T-helper 2 cell treated with Interferon-gamma antibody and Interleukin-4, amounts not matched to agents 5 μg/mL and 100 μg/mL, for 36 hours (primary cell): ENCODE measurements around the gene VWA8.
"Not testable (repeated sequence)": the region's sequence is repeated elsewhere in the genome, so short reads cannot be mapped to it uniquely, and the experiment has no call there.

ENCODE experiments used
- DNase-seq: peaks from one replicate; pipeline ENCODE4 v3.0.0; 2021; ENCODE audit warnings: low spot score
- H3K27ac Mint-ChIP-seq: one replicate; pipeline ENCODE4 v1.8.0; 2021; ENCODE audit warnings: mild to moderate bottlenecking, mixed read lengths
- H3K27me3 Mint-ChIP-seq: one replicate; pipeline ENCODE4 v1.8.0; 2021; ENCODE audit warnings: low read depth, mixed read lengths
- H3K36me3 Mint-ChIP-seq: one replicate; pipeline ENCODE4 v1.8.0; 2021; ENCODE audit warnings: low read depth, mixed read lengths
- H3K4me1 Mint-ChIP-seq: one replicate; pipeline ENCODE4 v1.8.0; 2021; ENCODE audit warnings: low read depth, mixed read lengths
- H3K4me3 Mint-ChIP-seq: one replicate; pipeline ENCODE4 v1.8.0; 2022; ENCODE audit warnings: mild to moderate bottlenecking, moderate library complexity, mixed read lengths
- H3K9me3 Mint-ChIP-seq: one replicate; pipeline ENCODE4 v1.8.0; 2021; ENCODE audit warnings: mixed read lengths

The VWA8 gene

DNA sequence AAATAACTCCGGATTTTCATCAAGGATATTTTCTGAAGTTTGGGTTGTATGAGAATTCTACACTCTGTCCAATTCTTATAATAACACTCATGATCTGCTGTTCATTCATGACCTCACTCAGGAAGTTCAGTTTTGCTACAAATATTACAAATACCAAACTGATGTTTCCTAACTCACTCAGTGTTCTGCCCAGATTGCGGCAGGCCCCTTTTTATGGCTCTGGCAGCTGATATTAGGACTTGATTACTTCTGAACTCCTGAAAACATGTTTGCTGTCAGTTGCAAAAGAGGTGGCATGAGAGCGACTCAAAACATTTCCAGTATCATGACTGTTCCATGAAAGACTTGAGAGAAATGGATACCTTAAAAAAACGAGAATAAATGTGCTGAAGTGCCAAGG is 315.6 kb downstream of the VWA8 start:
- Mint-ChIP-seq H3K27me3 (no peaks in the 10 kb centered on the region), H3K36me3 (no peaks in the 10 kb centered on the region), H3K27ac (no peak overlapping the region), H3K4me3 (no peak overlapping the region), H3K4me1 (peaks cover 9% of the 10 kb centered on the region), H3K9me3 (no peaks in the 10 kb centered on the region)
- DNase-seq, result no peak

DNA sequence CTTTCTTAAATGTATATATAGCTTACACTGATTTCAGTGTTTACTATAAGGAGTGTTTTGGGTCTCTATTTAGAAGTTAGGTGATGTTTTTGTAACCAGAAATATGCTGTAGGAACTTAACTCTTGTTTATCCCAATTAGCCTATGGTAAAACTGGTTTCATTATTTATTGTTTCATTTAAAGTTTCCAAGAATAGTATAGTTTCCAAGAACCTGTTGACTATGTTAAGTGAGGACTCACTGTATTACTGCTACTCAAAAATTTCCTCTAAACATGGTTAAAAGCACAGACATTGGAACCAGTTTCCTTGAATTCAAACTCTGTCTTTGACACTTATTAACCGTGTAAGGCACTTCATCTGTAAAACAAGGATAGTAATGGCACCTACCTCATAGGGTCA is 316.2 kb downstream of the VWA8 start:
- DNase-seq, result no peak
- Mint-ChIP-seq H3K4me3 (no peak overlapping the region), H3K36me3 (no peaks in the 10 kb centered on the region), H3K9me3 (no peaks in the 10 kb centered on the region), H3K4me1 (peaks cover 9% of the 10 kb centered on the region), H3K27me3 (no peaks in the 10 kb centered on the region), H3K27ac (no peak overlapping the region)

DNA sequence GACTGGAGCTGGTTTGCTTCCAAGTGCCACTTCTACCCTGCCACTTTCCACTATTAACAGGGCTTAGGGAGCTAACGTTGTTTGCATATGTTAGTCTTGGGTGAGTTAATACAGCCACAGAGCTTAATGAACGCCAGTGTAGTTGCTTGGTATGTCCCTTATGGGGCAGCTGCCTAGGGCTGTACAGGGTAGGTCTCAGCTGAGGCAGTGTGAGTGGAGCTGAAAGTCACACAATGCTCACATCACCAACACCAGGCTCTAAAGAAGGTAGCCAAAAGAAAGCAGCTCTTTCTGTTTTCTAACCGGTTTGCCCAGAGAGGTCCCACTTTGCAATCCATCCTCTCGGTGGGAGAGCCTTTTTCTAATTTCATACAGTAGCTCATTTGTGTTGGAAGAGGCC is 317.4 kb downstream of the VWA8 start:
- Mint-ChIP-seq H3K4me1 (peaks cover 9% of the 10 kb centered on the region), H3K4me3 (no peak overlapping the region), H3K9me3 (no peaks in the 10 kb centered on the region), H3K27me3 (no peaks in the 10 kb centered on the region), H3K27ac (no peak overlapping the region), H3K36me3 (peaks cover 2% of the 10 kb centered on the region)
- DNase-seq, result no peak

DNA sequence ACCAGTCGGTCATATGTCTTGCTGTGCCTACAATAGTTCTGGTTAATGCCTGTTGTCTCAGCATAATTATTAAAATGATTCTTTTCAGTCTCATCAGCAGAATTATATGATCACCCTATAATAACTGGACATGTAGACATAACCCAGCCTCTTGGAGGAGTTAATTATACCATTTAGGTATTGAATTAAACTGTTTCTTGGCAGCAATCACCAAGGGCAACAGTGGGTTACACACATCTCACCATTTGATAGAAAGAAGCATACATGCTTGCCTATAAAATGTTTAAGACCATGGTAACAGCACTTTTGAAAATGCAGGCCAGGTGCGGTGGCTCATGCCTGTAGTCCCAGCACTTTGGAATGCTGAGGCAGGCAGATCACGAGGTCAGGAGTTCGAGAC is 318.9 kb downstream of the VWA8 start:
- H3K4me3 Mint-ChIP-seq, result no peak overlapping the region
- no peaks in the 10 kb centered on the region for H3K27me3 Mint-ChIP-seq
- H3K36me3 Mint-ChIP-seq, result peaks cover 2% of the 10 kb centered on the region
- no peak for DNase-seq
- no peak overlapping the region for H3K27ac Mint-ChIP-seq
- no peaks in the 10 kb centered on the region for H3K9me3 Mint-ChIP-seq
- H3K4me1 Mint-ChIP-seq, result peaks cover 9% of the 10 kb centered on the region

DNA sequence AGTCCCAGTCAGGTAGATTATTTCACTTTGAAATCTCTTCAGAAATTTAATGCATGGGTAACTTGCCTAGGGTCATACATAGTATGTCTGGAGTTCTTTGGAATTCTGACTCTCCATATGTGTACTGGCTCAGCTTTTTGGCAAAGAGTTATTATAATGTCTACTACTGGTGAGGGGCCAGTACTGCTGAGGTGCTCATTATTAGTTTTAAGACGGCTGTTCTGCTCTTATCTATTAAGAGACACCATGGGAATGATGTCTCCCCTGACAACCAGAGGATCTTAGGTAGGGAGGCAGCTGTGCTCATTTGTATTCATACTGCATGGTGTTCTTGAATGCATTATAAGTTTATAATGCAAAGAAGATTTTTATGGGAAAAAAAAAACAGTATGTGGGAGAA is 319.5 kb downstream of the VWA8 start:
- DNase-seq, result no peak
- no peaks in the 10 kb centered on the region for H3K27me3 Mint-ChIP-seq
- peaks cover 2% of the 10 kb centered on the region for H3K36me3 Mint-ChIP-seq
- H3K27ac Mint-ChIP-seq, result no peak overlapping the region
- no peak overlapping the region for H3K4me3 Mint-ChIP-seq
- H3K4me1 Mint-ChIP-seq, result peaks cover 9% of the 10 kb centered on the region
- no peaks in the 10 kb centered on the region for H3K9me3 Mint-ChIP-seq

DNA sequence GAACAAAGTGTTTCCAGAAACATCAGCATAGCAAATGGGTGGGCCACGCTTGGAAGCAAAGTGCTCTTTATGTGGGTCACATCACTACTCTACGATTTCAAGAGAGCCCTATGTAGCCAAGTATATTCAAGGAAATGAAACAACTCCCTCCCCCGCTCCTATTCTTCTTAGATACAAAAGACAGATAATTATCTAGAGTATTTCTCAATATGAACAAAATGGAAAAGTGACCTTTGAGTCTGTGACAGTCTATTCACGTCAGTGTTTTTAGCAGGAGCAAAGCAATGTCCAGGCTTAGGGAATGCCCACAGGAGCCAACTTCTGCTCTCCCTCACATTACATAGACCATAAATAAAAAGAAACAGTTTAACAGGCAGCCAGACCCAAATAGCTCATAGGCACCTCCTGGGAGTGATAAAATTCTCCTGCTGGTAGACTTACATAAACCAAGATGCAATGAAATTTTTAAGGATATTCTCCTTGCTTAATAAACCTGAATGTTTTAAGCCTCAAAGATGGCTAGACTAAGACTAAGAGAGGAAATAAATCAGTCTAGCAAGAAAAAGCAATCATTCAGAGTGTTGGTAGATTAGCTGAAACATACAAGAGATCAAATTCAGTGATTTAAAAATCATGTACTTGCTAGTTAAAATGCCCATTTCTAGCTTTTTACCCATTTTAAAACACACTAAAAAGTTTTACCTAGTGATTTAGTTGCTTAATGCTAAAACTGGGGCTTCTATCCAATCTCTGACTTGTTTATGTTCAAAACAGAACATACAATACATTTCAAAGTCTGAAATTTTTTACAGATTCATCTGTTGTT is 320.7 kb downstream of the VWA8 start:
- no peak for DNase-seq
- H3K36me3 Mint-ChIP-seq, result peaks cover 2% of the 10 kb centered on the region
- no peaks in the 10 kb centered on the region for H3K9me3 Mint-ChIP-seq
- H3K27ac Mint-ChIP-seq, result no peak overlapping the region
- H3K4me1 Mint-ChIP-seq, result peaks cover 5% of the 10 kb centered on the region
- no peaks in the 10 kb centered on the region for H3K27me3 Mint-ChIP-seq
- H3K4me3 Mint-ChIP-seq, result no peak overlapping the region

DNA sequence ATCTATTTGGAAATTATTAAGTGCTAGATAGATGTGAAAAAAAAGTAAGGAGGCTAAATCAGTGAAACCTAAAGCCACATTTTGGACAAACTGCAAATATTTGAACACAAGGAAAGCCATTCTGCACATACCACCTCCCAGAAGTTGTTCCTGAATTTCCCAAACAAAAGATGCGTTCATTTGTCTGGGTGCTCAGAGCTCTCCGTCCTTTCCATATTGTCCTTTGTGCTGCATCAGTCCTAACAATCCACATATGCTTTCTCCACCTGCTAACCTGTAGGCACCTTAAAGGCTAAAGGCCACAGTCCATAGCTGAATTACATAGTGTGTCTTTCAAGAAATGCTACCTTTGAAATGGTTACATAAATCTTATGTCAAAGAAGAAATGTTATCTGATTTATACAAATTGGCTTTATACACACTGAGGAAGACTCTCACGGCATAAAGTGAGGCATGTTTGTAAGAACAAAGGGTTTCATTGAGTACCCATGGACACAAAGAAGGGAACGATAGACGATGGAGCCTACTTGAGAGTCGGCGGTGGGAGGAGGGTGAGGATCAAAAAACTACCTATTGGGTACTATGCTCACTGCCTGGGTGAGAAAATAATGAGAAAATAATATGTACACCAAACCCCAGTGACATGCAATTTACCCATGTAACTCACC is 321.5 kb downstream of the VWA8 start:
- Mint-ChIP-seq H3K9me3 (no peaks in the 10 kb centered on the region), H3K27me3 (no peaks in the 10 kb centered on the region), H3K36me3 (peaks cover 2% of the 10 kb centered on the region), H3K4me1 (no peaks in the 10 kb centered on the region), H3K27ac (no peak overlapping the region), H3K4me3 (no peak overlapping the region)
- DNase-seq, result no peak

DNA sequence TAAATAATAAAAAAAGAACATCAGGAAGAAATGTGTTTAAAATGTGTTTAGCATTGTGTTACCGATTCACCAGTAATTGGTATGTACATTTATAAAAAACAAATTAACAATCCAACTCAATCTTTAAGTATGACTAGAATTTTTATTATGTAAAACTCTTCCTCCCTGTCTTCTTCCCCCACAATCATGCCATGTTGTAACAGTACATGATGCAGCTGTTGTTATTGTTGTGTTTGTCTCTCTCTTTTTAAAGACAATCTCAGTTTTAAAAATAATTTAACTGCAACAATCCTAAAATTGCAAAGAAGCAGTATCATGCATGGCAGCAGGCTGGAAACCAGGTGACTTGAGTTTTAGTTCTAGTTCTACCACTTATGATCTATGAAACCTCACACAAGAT is 323.3 kb downstream of the VWA8 start:
- no peak overlapping the region for H3K27ac Mint-ChIP-seq
- no peaks in the 10 kb centered on the region for H3K27me3 Mint-ChIP-seq
- H3K9me3 Mint-ChIP-seq, result no peaks in the 10 kb centered on the region
- H3K4me3 Mint-ChIP-seq, result no peak overlapping the region
- no peak for DNase-seq
- H3K4me1 Mint-ChIP-seq, result no peaks in the 10 kb centered on the region
- H3K36me3 Mint-ChIP-seq, result peaks cover 2% of the 10 kb centered on the region

DNA sequence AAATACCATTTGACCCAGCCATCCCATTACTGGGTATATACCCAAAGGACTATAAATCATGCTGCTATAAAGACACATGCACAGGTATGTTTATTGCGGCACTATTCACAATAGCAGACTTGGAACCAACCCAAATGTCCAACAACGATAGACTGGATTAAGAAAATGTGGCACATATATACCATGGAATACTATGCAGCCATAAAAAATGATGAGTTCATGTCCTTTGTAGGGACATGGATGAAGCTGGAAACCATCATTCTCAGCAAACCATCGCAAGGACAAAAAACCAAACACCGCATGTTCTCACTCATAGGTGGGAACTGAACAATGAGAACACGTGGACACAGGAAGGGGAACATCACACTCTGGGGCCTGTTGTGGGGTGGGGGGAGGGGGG is 323.9 kb downstream of the VWA8 start:
- H3K9me3 Mint-ChIP-seq, H3K4me1 Mint-ChIP-seq, H3K36me3 Mint-ChIP-seq, H3K27ac Mint-ChIP-seq, H3K4me3 Mint-ChIP-seq, DNase-seq, H3K27me3 Mint-ChIP-seq: not testable (repeated sequence)

DNA sequence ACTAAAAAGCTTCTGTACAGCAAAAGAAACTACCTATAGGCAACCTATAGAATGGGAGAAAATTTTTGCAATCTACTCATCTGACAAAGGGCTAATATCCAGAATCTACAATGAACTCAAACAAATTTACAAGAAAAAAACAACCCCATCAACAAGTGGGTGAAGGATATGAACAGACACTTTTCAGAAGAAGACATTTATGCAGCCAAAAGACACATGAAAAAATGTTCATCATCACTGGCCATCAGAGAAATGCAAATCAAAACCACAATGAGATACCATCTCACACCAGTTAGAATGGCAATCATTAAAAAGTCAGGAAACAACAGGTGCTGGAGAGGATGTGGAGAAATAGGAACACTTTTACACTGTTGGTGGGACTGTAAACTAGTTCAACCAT is 324.3 kb downstream of the VWA8 start:
- not testable (repeated sequence) for H3K9me3 Mint-ChIP-seq, H3K27ac Mint-ChIP-seq, DNase-seq, H3K27me3 Mint-ChIP-seq, H3K4me3 Mint-ChIP-seq, H3K4me1 Mint-ChIP-seq, H3K36me3 Mint-ChIP-seq

DNA sequence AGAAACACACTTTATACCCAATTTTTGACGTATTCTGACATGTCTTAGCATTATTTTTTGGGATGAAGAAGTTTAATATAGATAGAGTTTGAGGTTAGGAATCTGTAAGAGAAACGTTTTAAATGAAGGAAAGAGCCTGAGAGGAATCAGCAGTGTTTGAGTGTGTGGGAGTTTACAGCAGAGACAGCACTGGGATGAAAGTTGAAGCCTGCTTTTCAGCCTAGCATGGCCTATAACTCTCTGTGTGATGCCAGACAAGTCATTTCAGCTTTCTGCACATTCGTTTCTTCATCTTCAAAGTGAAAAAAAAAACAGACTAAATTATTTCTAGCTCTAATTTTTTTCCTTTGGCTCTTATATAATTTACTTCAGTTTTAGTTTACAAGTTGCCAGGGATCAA is 326.5 kb downstream of the VWA8 start:
- Mint-ChIP-seq H3K27me3 (no peaks in the 10 kb centered on the region), H3K4me3 (no peak overlapping the region)

DNA sequence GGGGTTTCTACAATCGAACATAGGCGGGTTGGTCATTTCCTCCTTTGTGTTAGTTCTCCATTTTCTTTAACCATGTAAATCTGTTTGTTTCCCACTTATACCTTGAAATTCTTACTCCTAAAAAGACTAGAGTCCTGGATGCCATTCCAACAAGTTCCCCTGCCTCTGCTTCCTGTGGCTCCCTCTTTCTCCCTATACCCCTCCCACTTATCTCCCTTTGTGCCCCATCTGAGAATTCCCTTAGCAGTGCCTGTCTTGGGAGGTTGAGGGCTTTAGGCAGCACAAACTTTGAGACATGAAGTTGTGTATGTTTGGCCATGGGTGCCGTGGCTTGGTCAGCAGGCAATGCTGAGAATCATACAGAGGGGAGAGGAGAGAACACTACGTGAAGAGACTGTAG is 327.1 kb downstream of the VWA8 start:
- H3K4me1 Mint-ChIP-seq, result no peaks in the 10 kb centered on the region
- H3K36me3 Mint-ChIP-seq, result peaks cover 2% of the 10 kb centered on the region
- DNase-seq, result no peak
- H3K27me3 Mint-ChIP-seq, result no peaks in the 10 kb centered on the region
- no peak overlapping the region for H3K4me3 Mint-ChIP-seq
- no peak overlapping the region for H3K27ac Mint-ChIP-seq
- H3K9me3 Mint-ChIP-seq, result no peaks in the 10 kb centered on the region

More for the DNA sequence above, 326.5 kb downstream of the VWA8 start:
- no peak for DNase-seq
- H3K27ac Mint-ChIP-seq, result no peak overlapping the region
- H3K36me3 Mint-ChIP-seq, result peaks cover 2% of the 10 kb centered on the region
- no peaks in the 10 kb centered on the region for H3K9me3 Mint-ChIP-seq
- H3K4me1 Mint-ChIP-seq, result no peaks in the 10 kb centered on the region

DNA sequence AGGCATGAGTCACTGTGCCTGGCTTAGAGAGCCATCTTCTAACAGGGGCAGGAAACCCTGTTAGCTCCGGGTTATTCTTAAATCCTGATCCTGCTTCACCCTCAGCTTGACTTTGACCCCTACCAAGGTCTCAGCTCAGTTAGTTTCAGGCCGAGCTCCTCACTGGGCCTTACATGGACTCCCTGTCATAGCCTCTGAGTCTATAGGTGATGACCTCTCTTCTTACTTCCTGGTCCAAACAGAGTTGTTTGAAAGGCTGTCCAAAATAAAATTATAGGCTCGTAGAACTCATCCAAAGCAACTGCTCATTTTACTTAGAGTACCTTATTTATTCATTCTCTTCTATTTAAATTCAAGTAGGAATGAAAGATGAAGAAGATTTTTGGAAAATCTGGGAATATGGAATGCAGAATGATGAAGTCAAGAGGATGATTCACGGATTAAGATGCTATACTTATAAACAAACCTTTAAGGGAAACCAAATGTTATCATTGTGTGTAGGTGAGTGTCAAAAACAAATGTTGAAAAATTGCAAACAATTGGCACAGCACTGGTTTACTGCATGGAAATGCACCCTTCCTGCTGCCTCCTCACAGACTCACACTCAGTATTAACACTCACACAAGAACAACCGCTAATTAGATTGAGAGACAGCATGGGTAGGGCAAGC is 329.5 kb downstream of the VWA8 start:
- H3K36me3 Mint-ChIP-seq, result no peaks in the 10 kb centered on the region
- no peak for DNase-seq
- H3K9me3 Mint-ChIP-seq, result no peaks in the 10 kb centered on the region
- no peak overlapping the region for H3K27ac Mint-ChIP-seq
- no peak overlapping the region for H3K4me3 Mint-ChIP-seq
- H3K27me3 Mint-ChIP-seq, result no peaks in the 10 kb centered on the region
- no peaks in the 10 kb centered on the region for H3K4me1 Mint-ChIP-seq

DNA sequence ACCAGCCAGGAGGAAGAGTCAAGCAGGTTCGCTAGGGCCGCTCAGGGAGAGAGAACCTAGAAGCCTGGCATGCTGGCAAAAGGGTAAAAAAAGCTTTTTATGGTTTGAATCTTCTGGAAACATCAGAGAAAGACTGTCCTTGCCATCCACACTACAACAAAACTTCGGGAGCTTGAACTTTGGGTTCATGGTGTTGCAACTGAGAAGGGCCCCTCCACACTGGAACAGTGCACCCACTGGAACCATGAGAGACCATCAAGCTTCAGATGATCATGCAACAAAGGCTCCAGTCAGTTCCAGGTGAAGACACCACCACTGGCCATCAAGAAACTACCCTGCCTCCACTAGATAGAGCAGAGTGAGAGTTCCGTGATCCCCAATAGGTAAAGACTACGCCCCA is 333.5 kb downstream of the VWA8 start:
- Mint-ChIP-seq H3K27me3 (no peaks in the 10 kb centered on the region), H3K36me3 (no peaks in the 10 kb centered on the region), H3K4me3 (no peak overlapping the region), H3K4me1 (no peaks in the 10 kb centered on the region), H3K9me3 (no peaks in the 10 kb centered on the region), H3K27ac (no peak overlapping the region)
- no peak for DNase-seq
